Measurements from ENCODE around the gene ZNF536.

DNA sequence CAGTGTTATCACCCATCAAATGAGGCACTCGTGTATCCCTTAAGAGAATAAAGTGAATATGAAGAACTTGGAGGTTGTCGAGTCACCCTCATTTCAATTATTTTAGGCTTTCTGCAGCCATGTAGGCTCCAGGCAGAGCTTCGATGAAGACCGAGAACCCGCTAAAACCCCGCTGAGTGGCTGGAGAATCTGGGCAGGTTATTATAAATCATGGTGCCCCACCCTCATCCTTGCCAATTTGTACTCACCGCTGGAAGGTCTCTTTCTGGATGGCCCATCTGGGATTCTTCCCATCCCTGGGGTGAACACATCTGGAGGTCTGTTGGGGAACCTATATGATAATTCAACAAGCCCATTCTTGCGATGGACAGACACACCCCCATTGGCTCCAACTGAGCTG is 190.8 kb downstream of the ZNF536 start:
- no peak for TF ChIP-seq TBP (optimal IDR thresholded peaks at IDR 0.05; ENCODE audit: low read depth, low read length)
- no peak for TF ChIP-seq CTBP1 (IDR thresholded peaks at IDR 0.05; ENCODE audit: borderline replicate concordance)
- TF ChIP-seq ZNF12 (CRISPR knock-in tag; IDR thresholded peaks at IDR 0.05): no peak
- TF ChIP-seq NFE2L1 (tag; IDR thresholded peaks at IDR 0.05; ENCODE audit: borderline replicate concordance, low read depth): no peak
- TF ChIP-seq TCF7L2 (IDR thresholded peaks at IDR 0.05; ENCODE audit: low read depth, low read length): no peak
- TF ChIP-seq SMAD4 (CRISPR knock-in tag; conservative IDR thresholded peaks at IDR 0.05): no peak
- TF ChIP-seq CTCF (IDR thresholded peaks at IDR 0.05 in 2 of 3, conservative IDR thresholded peaks at IDR 0.05 in 1 of 3; ENCODE audit: insufficient read depth in 2 of 3, low read depth in 1 of 3, low read length in 3 of 3): no peak
- TF ChIP-seq ZNF384 (IDR thresholded peaks at IDR 0.05; ENCODE audit: low read depth, low read length): no peak
- TF ChIP-seq BHLHE40 (IDR thresholded peaks at IDR 0.05; ENCODE audit: low read length): no peak
- TF ChIP-seq CXXC5 (CRISPR knock-in tag; IDR thresholded peaks at IDR 0.05): no peak
